ENCODE data around the gene HIVEP3. TPM values are rescaled to one million over a fixed set of nuclear protein-coding genes. Genes with fewer than 3 reads are reported as not detected.

HIVEP3 gene
- total RNA-seq, 1 donor from 2014 or later: 1.7 TPM

- no peak for DNase-seq (ENCODE audit: low spot score)
Observed at GRCh38 chr1:41523071-41523470, 395.7 kb downstream of the HIVEP3 start.

GRCh38 chr1:41521766-41522165 lies 397.0 kb downstream of the HIVEP3 start:
- DNase-seq (ENCODE audit: low spot score): no peak

DNA sequence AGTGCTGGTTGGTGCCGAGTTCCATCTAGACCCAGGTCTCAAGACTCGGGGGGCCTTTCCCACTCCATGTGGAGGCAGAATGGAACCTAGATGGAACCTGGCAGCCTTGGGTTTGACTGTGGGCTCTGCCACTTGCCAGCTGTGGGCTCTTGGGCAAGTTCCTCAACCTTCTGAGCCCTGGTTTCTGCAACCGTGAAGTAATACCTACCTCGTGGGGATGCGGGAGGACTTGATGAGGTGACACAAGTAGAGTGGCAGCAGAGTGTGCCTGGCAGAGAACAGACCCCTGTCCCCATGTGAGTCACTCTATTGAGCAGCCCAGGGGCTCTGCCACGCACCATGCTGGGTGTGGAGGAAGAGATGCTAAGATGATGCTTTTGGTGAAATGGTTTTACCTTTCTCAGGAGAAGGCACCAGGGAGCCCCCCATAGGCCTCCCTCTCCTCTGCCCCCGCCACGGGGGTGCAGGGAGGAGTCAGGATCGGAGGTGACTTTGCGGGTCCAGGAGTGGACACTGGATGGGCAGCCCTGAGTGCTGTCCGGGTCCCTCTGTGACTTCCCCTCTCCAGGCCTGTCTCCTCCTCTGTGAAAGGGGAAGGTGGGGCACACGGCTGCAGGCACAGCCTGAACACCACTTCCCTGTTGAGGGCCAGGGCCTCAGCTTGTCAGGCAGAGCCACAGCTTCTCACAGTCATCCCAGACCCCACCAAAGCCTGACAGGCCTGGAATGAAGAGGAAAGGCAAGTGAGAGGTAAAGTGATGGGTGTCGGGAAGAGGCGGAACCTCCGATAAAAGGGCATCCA lies 397.6 kb downstream of the HIVEP3 start:
- no peak for DNase-seq (ENCODE audit: low spot score)

DNA sequence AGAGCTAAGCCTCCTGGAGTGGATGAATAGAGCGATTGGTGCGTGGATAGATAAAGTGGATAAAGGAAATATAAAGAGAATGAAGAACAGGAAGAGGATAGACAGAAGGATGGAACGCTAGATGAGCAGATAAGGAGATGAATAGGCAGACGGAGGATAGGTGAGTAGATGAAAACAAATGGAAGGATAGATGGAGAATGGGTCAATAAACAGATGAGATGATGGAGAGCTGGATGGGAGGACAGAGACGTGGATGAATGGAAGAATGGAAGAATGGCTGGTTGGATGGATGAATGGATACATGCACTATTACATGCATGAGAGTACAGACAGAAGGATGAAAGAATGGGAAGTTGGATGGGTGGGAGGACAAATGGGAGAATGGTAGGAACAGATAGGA lies 399.1 kb downstream of the HIVEP3 start:
- no peak for DNase-seq (ENCODE audit: low spot score)

GRCh38 chr1:41518471-41518870 lies 400.3 kb downstream of the HIVEP3 start:
- no peak for DNase-seq (ENCODE audit: low spot score)

DNA sequence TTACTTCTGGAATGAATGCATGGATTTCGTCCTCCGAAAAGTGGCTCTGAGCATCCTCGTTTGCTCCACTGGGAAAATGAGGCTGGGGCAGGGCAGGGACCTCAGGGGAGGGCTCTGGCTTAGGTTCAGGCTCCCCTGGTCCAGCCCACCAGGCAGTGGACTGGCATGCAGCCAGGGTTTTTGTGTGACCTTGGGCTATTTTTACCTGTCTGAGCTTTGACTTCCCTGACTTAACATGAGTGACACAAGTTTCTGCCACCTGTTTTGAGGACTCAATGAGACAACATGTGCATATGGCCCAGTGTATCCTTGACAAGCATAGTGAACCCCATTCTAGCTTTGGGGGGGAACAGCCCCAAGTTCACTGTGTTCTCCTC lies 401.7 kb downstream of the HIVEP3 start:
- DNase-seq (ENCODE audit: low spot score): no peak

GRCh38 chr1:41516168-41517061 lies 402.3 kb downstream of the HIVEP3 start:
- peak; percentile 94 for DNase-seq (ENCODE audit: low spot score)

DNA sequence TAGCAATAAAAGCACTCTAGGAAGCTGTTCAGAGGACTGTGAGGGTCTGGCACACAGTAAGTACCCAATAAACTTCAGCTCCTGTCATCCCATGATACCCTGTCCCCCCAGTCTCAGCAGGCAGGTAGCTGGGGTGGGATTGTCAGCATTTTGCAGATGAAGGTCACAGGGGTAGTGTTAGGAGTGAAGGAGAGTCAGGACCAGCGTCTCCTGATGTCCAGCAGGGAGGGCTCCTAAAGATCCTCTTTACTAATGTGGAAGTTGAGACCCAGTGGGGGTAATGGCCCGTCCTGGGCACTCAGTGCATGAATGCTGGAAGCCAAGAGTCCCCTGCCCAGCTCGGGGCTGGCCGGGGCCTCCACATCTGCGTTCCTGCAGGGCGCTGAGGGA lies 402.9 kb downstream of the HIVEP3 start:
- no peak for DNase-seq (ENCODE audit: low spot score)

DNA sequence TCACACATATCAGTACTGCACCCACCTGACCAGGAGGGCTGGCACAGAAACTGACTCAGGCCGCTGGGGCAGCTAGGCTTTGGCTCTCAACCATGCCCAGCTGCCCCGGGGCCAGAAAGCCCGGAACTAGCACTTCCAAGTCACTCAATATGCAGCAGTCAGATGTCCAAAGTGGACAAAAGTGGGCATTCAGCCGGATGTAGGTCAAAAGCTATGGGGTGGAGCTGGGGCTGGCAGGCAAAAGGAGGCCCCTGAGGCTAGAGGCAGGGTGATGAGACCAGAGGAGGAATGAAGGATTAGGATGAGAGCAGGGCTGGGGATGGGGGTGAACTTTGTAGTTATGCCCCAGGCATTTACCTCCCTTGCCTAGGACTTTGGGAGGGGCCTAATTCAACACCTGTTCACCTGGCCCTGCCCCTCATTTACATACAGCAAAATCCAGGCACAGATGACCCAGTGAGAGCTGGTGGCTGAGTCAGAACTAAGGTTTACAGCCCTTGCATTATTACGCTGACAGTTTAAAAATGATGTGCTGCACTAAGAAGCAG lies 403.5 kb downstream of the HIVEP3 start:
- no peak for DNase-seq (ENCODE audit: low spot score)

DNA sequence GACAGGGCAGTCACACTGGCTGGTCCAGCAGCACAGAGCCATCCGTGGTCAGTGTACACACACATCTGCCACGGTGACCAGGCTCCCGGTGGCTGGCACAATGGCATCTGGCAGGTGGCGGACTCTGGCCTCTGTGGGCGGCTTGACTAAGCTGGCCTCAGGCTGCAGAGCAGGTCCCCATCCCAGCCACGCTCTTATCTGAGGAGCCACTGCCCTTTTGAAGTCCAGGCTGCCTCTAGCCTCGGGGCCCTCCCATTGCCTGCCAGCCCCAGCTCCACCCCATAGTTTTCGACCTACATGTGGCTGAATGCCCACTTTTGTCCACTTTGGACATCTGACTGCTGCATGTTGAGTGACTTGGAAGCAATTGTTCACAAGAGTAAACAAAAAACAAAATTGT lies 404.3 kb downstream of the HIVEP3 start:
- no peak for DNase-seq (ENCODE audit: low spot score)

- DNase-seq (ENCODE audit: low spot score): no peak
Observed at GRCh38 chr1:41513383-41513735, 405.4 kb downstream of the HIVEP3 start.

GRCh38 chr1:41512701-41513382 lies 405.9 kb downstream of the HIVEP3 start:
- no peak for DNase-seq (ENCODE audit: low spot score)

- no peak for DNase-seq (ENCODE audit: low spot score)
Observed at GRCh38 chr1:41511239-41511540, 407.5 kb downstream of the HIVEP3 start.

DNA sequence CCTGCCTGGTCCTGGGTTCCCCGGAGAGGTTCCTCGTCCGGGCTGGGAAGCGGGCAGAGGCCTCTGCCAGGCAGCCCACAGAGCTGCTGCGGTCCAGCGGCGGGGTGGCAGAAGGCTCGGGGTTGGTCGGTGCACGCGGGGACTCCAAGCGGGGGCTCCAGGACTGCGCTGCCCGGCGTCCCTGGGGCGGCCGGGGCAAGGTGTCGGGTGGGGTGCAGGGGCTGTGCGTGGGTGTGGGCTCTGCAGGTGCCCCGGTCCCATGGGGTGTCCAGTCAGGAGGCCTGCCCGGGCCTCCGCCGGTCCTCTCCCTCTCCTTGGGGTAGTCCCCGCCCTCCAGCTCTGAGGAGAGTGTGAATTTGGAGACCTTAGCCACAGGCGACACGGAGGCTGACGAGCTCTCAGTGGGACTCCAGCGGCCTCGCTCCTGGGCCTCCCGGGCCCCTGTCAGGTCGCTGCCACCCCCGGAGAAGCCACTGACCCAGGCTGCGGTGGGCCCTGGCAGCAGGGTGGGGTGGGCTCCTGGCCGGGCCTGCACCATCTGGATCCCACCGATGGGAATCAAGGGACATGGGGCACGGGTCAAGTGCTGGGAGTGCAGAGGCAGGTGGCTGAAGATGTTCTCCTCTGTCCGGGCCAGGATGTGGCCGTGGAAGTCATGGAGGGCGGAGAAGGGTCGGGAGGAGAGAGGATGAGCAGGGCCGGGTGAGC lies 408.0 kb downstream of the HIVEP3 start:
- DNase-seq (ENCODE audit: low spot score): no peak

DNA sequence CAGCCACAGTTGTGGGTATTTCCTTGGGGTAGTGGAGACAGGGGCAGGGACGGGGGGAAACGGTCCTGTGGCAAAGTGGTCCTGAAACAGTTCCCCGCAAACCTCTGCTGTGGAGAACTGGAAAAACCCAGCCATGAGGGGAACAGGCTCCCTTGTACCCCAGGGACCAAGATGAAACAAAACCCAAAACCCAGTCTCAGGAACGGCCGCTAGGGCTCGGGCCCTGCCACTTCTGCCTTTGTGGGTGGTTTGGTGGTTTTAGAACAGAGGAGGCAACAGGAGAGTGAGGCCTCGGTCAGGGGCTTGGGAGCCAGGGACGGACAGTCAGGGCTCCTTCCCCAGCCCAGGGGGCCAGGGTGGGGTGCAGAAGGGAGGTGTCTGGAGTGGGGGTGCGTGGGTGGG lies 409.5 kb downstream of the HIVEP3 start:
- no peak for DNase-seq (ENCODE audit: low spot score)

GRCh38 chr1:41508290-41508689 lies 410.4 kb downstream of the HIVEP3 start:
- no peak for DNase-seq (ENCODE audit: low spot score)

DNA sequence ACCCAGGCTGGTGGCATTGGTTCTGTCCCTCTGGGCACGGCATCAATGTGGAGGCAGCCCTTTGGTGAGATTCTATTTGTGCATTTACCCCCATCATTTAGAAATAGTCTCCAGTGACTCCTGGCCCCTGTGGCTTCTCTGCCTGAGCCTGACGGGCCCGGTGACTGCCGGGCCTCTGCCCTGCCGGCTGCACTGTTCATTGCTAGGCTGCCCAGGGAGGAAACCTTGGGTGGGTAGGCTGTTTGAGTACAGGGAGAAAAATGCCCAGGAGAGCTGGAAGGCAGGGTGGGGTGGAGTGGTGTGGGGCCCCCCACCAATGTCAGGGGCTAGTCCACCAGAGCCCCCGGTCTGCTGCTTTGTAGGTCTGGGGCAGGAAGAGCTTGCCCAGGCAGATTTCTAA lies 410.9 kb downstream of the HIVEP3 start:
- DNase-seq (ENCODE audit: low spot score): no peak

DNA sequence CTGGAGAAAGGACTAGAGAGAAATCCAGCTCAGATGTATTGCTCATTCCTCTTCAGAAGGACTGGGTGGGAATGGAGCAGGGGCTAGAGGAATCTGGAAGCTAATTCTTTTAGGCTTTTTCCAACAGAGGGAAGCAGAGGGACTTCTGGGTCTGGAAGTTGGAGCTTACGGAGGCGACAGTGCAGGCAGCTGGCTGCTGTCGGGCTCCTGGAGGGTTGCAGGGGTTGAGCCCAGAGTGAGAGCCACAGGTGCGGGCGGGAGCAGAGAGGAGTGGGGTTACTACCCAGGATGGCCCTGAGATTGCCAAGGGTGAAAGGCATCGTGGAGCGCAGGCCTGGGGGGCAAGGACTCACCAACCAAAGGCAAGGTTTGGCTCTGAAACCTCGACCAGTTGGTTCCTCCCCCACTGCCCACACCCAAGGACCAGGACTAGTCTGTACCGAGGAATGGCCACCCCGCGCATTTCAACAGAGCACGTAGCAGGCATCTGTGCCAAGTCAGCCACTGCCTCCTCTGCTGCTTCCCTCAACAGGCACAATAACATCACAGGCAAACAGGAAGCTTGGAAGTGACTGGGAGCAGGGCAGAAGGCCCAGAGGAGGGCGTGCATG lies 411.5 kb downstream of the HIVEP3 start:
- no peak for DNase-seq (ENCODE audit: low spot score)

- no peak for DNase-seq (ENCODE audit: low spot score)
Observed at GRCh38 chr1:41504114-41505035, 414.3 kb downstream of the HIVEP3 start.

GRCh38 chr1:41503538-41504113 lies 415.1 kb downstream of the HIVEP3 start:
- no peak for DNase-seq (ENCODE audit: low spot score)
